H9 (cell line): ENCODE data around the gene IRX2. TPM values are rescaled to one million over a fixed set of nuclear protein-coding genes. Genes with fewer than 3 reads are reported as not detected.

Experiments
- DNase-seq: peaks from one replicate; pipeline ENCODE4 v3.0.0-alpha.2; 2017
- H2AFZ ChIP-seq: one replicate; pipeline ENCODE4 v1.6.1; 2013; ENCODE audit warnings: mild to moderate bottlenecking, low read length, control low read depth, moderate library complexity
- H2AK5ac ChIP-seq: 2 replicates; pipeline ENCODE4 v1.6.1; 2013; ENCODE audit warnings: low read length, control low read depth, mixed read lengths; ENCODE audit not compliant: insufficient read length
- H2BK120ac ChIP-seq: one replicate; pipeline ENCODE4 v1.6.1; 2013; ENCODE audit warnings: low read depth, mild to moderate bottlenecking, low read length, control low read depth, inconsistent platforms; ENCODE audit not compliant: poor library complexity, severe bottlenecking
- H2BK12ac ChIP-seq: 2 replicates; pipeline ENCODE4 v1.6.1; 2013; ENCODE audit warnings: low read length, control low read depth, mixed read lengths, low read depth; ENCODE audit not compliant: insufficient read length
- H2BK15ac ChIP-seq: 2 replicates; pipeline ENCODE4 v1.6.1; 2013; ENCODE audit warnings: low read depth, low read length, control low read depth
- H2BK20ac ChIP-seq: one replicate; pipeline ENCODE4 v1.6.1; 2013; ENCODE audit warnings: low read depth, mild to moderate bottlenecking, low read length, control low read depth, inconsistent platforms; ENCODE audit not compliant: poor library complexity, severe bottlenecking
- H2BK5ac ChIP-seq: 2 replicates; pipeline ENCODE4 v1.6.1; 2013; ENCODE audit warnings: low read length, control low read depth, mixed read lengths; ENCODE audit not compliant: insufficient read length
- H3K14ac ChIP-seq: 2 replicates; pipeline ENCODE4 v1.6.1; 2013; ENCODE audit warnings: low read length, control low read depth; ENCODE audit not compliant: insufficient read depth
- H3K18ac ChIP-seq: 2 replicates; pipeline ENCODE4 v1.6.1; 2013; ENCODE audit warnings: low read depth, mild to moderate bottlenecking, mixed read lengths, low read length, control low read depth; ENCODE audit not compliant: insufficient read length
- H3K23ac ChIP-seq: 2 replicates; pipeline ENCODE4 v1.6.1; 2013; ENCODE audit warnings: low read length, control low read depth, mixed read lengths, low read depth; ENCODE audit not compliant: insufficient read length
- H3K23me2 ChIP-seq: 2 replicates; pipeline ENCODE4 v1.6.1; 2013; ENCODE audit warnings: low read depth, mild to moderate bottlenecking, mixed read lengths, low read length, control low read depth; ENCODE audit not compliant: insufficient read length, poor library complexity, severe bottlenecking
- H3K27ac ChIP-seq: 2 replicates; pipeline ENCODE4 v1.5.1; 2013; ENCODE audit warnings: low read length, control low read depth, mixed read lengths, low read depth; ENCODE audit not compliant: insufficient read length
- H3K27me3 ChIP-seq: 2 replicates; pipeline ENCODE4 v1.6.1; 2013; ENCODE audit warnings: low read length, control low read depth, inconsistent platforms; ENCODE audit not compliant: insufficient read depth
- H3K4ac ChIP-seq: 2 replicates; pipeline ENCODE4 v1.6.1; 2013; ENCODE audit warnings: low read depth, mild to moderate bottlenecking, control low read depth, inconsistent platforms, low read length, moderate library complexity
- H3K4me1 ChIP-seq: 2 replicates; pipeline ENCODE4 v1.6.1; 2013; ENCODE audit warnings: low read length, control low read depth, inconsistent platforms; ENCODE audit not compliant: insufficient read depth
- H3K4me2 ChIP-seq: 2 replicates; pipeline ENCODE4 v1.6.1; 2013; ENCODE audit warnings: low read length, control low read depth, mixed read lengths; ENCODE audit not compliant: insufficient read length, insufficient read depth
- H3K56ac ChIP-seq: 2 replicates; pipeline ENCODE4 v1.6.1; 2013; ENCODE audit warnings: low read depth, mild to moderate bottlenecking, mixed read lengths, low read length, control low read depth; ENCODE audit not compliant: insufficient read length
- H3K79me1 ChIP-seq: 2 replicates; pipeline ENCODE4 v1.6.1; 2013; ENCODE audit warnings: low read depth, mild to moderate bottlenecking, moderate library complexity, low read length, control low read depth, inconsistent platforms; ENCODE audit not compliant: insufficient read depth, poor library complexity, severe bottlenecking
- H3K79me2 ChIP-seq: 2 replicates; pipeline ENCODE4 v1.6.1; 2013; ENCODE audit warnings: low read length, control low read depth, inconsistent platforms; ENCODE audit not compliant: insufficient read depth
- H3K9ac ChIP-seq: 2 replicates; pipeline ENCODE4 v1.6.1; 2013; ENCODE audit warnings: low read length, control low read depth, mixed read lengths; ENCODE audit not compliant: insufficient read length; ENCODE audit errors: extremely low read depth
- H3K9me3 ChIP-seq: one replicate; pipeline ENCODE4 v1.6.1; 2013; ENCODE audit warnings: low read depth, low read length, inconsistent platforms; ENCODE audit not compliant: control insufficient read depth
- H3T11ph ChIP-seq: one replicate; pipeline ENCODE4 v1.6.1; 2013; ENCODE audit warnings: mild to moderate bottlenecking, low read length, control low read depth, inconsistent platforms
- H4K20me1 ChIP-seq: one replicate; pipeline ENCODE4 v1.6.1; 2013; ENCODE audit not compliant: control insufficient read depth, insufficient read length, insufficient read depth
- H4K5ac ChIP-seq: 2 replicates; pipeline ENCODE4 v1.6.1; 2013; ENCODE audit warnings: low read depth, mild to moderate bottlenecking, mixed read lengths, low read length, control low read depth; ENCODE audit not compliant: insufficient read length
- H4K8ac ChIP-seq: replicated peaks from 2 replicates; pipeline ENCODE4 v1.6.1; 2013; ENCODE audit warnings: low read length, control low read depth, mixed read lengths, low read depth; ENCODE audit not compliant: insufficient read length
- H4K91ac ChIP-seq: 2 replicates; pipeline ENCODE4 v1.6.1; 2013; ENCODE audit warnings: low read depth, mild to moderate bottlenecking, moderate library complexity, mixed read lengths, low read length, control low read depth; ENCODE audit not compliant: insufficient read length
- H3K27ac Mint-ChIP-seq, 3 experiments: 2 replicates in 2 of 3; 3 replicates in 1 of 3; pipeline ENCODE4 v1.8.0; 2020 to 2021; ENCODE audit warnings: mixed read lengths in 3 of 3, mild to moderate bottlenecking in 1 of 3, moderate library complexity in 1 of 3
- H3K27me3 Mint-ChIP-seq: 2 replicates; pipeline ENCODE4 v1.8.0; 2021; ENCODE audit warnings: low read depth, mild to moderate bottlenecking, moderate library complexity, mixed read lengths
- H3K36me3 Mint-ChIP-seq, 3 experiments: 2 replicates in 2 of 3; 3 replicates in 1 of 3; pipeline ENCODE4 v1.8.0; 2020 to 2021; ENCODE audit warnings: low read depth in 3 of 3, mixed read lengths in 3 of 3; ENCODE audit not compliant: insufficient read depth in 1 of 3
- H3K4me1 Mint-ChIP-seq, 2 experiments: 2 replicates each; pipeline ENCODE4 v1.8.0; 2020; ENCODE audit warnings: mixed read lengths in 2 of 2
- H3K4me3 Mint-ChIP-seq, 2 experiments: 2 replicates in 1 of 2; 3 replicates in 1 of 2; pipeline ENCODE4 v1.8.0; 2020 to 2021; ENCODE audit warnings: mild to moderate bottlenecking in 2 of 2, mixed read lengths in 2 of 2, moderate library complexity in 1 of 2
- H3K9me3 Mint-ChIP-seq, 2 experiments: 2 replicates in 1 of 2; 3 replicates in 1 of 2; pipeline ENCODE4 v1.8.0; 2020; ENCODE audit warnings: mild to moderate bottlenecking in 2 of 2, mixed read lengths in 2 of 2, moderate library complexity in 1 of 2
- CTCF ChIP-seq: fragments of 200-600 bp; sonication (generic); conservative IDR thresholded peaks from 3 replicates; pipeline ENCODE4 v1.8.0; 2021; ENCODE audit warnings: antibody characterized with exemption, mild to moderate bottlenecking
- WGBS: extraction: QIAGEN DNeasy Blood & Tissue Kit; methylation state at CpG from one replicate; pipeline ENCODE4 v1.1.7; 2013; ENCODE audit warnings: missing lambda C conversion rate, low lambda C conversion rate, mixed read lengths; ENCODE audit not compliant: insufficient read length; ENCODE audit errors: extremely low coverage; 5-methylcytosine and 5-hydroxymethylcytosine counted together
- total RNA-seq: library from RNA; stranded (reverse); gene quantifications from 2 replicates; pipeline ENCODE4 v1.2.1, GENCODE V29; 2021

Gene IRX2
- total RNA-seq, 1 experiment from 2014 or later = 91.6 TPM

DNA sequence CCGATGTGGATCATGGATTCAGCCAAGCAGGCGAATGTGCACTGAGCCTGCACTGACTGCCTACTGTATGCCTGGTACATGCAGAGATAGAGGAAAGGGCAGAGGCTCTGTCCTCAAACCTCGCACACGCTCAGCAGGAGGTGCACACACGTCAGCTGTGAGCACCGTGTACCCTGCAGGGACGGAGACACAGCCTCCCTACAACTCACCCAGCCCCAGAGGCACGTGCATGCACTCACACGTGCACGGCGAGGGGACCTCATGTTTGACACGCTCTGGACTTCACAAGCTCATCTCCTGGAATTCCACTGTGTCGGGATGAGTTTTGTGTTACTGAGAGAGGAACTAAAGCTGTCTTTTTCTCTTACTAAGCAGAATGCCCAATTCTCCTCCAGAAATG, 48.4 kb downstream of the IRX2 start:
- no peaks in the 10 kb centered on the region for H3K4me1 ChIP-seq
- H3K79me1 ChIP-seq = no peaks in the 10 kb centered on the region
- no peaks in the 10 kb centered on the region for H3K9me3 ChIP-seq
- H3K23me2 ChIP-seq = no peaks in the 10 kb centered on the region
- no peak overlapping the region for H4K8ac ChIP-seq
- no peak overlapping the region for H3T11ph ChIP-seq
- no peak overlapping the region for H3K4ac ChIP-seq
- no peak overlapping the region for H2AK5ac ChIP-seq
- no peak overlapping the region for H3K9ac ChIP-seq
- no peaks in the 10 kb centered on the region for H3K27me3 ChIP-seq
- H3K4me2 ChIP-seq = no peak overlapping the region
- H3K18ac ChIP-seq = no peak overlapping the region
- no peaks in the 10 kb centered on the region for H3K79me2 ChIP-seq
- H3K36me3 Mint-ChIP-seq = no peaks in the 10 kb centered on the region
- no peak overlapping the region for H3K56ac ChIP-seq
- H3K27ac Mint-ChIP-seq = no peak overlapping the region
- H2BK120ac ChIP-seq = no peak overlapping the region
- no peak for TF ChIP-seq CTCF
- H2AFZ ChIP-seq = no peak overlapping the region
- no peak overlapping the region for H3K23ac ChIP-seq
- no peak overlapping the region for H4K5ac ChIP-seq
- no peak overlapping the region for H3K14ac ChIP-seq
- no CpG with 5 or more reads among the region's 13 CpGs for WGBS
- H4K20me1 ChIP-seq = no peaks in the 10 kb centered on the region
- peaks cover 3 to 4% of the 10 kb centered on the region in 2 experiments; a peak in 2 of 4 replicates for H3K4me1 Mint-ChIP-seq
- H3K4me3 Mint-ChIP-seq = no peak overlapping the region
- no peak for DNase-seq
- no peak overlapping the region for H3K27ac ChIP-seq
- no peak overlapping the region for H2BK20ac ChIP-seq
- H2BK15ac ChIP-seq = no peak overlapping the region
- no peak overlapping the region for H2BK5ac ChIP-seq
- H3K27me3 Mint-ChIP-seq = peaks cover 12% of the 10 kb centered on the region
- H4K91ac ChIP-seq = no peak overlapping the region
- H3K9me3 Mint-ChIP-seq = no peaks in the 10 kb centered on the region
- H2BK12ac ChIP-seq = no peak overlapping the region
